IPS DF 4.7 (cell line): Measurements from ENCODE around the gene GPNMB.
"Not testable (repeated sequence)": the region's sequence is repeated elsewhere in the genome, so short reads cannot be mapped to it uniquely, and the experiment has no call there.

Experiments
- DNase-seq: peaks from one replicate; pipeline ENCODE4 v3.0.0-alpha.2; 2013; ENCODE audit warnings: low spot score; ENCODE audit errors: extremely low read depth

Gene GPNMB

DNA sequence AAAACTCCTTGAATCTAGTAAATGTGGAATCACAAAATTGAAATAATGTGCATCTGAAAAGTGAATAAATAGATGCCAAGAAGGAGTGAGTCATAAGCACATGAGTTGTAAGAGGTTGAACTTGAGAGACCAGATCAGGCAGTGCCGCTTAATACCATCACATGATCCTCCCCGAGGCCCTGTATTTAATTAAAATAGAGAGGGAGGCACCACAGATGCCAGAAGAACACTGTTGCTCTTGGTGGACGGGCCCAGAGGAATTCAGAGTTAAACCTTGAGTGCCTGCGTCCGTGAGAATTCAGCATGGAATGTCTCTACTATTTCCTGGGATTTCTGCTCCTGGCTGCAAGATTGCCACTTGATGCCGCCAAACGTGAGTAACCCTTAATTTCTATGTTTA lies at the start of gene GPNMB:
TSS of gene GPNMB (plus strand) at position 221 of the 400 bp plus-strand sequence. CDS start at position 304, 83 bp downstream.
- no peak for DNase-seq

DNA sequence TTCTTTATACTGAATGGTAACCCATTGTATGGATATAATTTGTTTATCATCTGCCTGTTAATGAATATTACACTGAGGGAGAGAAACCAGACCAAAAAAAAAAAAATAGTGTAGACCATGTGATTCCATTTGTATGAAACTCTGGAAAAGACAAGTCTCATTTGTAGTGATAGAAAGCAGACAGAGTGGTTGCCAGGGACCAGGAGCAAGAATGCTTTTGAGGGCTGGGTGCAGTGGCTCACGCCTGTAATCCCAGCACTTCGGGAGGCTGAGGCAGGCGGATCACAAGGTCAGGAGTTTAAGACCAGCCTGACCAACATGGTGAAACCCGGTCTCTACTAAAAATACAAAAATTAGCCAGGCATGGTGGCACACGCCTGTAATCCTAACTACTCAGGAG lies 48.8 kb upstream of the GPNMB start:
- not testable (repeated sequence) for DNase-seq

DNA sequence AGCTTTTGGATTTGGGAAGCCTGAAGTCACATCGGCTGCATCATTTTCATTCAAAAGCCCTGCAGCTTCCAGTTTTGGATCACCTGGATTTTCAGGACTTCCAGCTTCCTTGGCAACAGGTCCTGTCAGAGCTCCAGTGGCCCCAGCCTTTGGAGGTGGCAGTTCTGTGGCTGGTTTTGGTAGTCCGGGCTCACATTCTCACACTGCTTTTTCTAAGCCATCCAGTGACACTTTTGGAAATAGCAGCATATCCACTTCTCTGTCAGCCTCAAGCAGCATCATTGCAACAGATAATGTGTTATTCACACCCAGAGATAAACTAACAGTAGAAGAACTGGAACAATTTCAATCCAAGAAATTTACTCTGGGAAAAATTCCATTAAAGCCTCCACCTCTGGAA lies 46.2 kb upstream of the GPNMB start:
- no peak for DNase-seq

DNA sequence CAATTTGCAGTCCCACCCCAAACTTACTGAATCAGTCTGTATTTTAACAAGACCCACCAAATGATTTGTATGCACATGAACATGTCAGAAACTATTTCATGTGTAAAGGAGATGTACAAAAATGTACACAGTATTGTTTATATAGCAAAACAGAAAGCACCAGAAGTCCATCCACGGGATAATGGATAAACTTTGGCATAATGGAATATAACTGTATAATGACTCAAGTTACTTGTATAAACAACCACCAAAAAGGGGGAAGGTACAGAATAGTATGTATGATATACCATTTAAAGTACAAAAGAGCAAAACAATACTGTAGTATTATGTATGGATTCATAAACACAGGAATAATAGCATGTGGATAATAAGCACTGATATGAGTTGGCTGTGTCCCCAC lies 42.3 kb upstream of the GPNMB start:
- DNase-seq, result no peak

DNA sequence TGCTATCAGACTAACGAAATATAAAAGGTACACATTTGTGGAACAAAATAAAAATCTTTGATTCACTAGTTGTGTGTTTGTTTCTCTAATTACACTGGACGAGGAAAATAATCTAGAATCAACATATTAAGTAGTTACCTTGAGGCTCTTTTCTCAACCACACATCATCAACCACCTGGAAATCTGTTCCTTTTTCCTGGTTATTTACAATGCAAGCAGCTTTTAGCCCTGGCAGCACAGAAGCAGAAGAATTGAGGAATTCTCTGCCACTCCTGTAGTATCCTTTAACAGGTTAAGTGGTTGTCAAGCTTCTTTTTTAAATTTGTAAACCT lies 41.0 kb upstream of the GPNMB start:
- no peak for DNase-seq

DNA sequence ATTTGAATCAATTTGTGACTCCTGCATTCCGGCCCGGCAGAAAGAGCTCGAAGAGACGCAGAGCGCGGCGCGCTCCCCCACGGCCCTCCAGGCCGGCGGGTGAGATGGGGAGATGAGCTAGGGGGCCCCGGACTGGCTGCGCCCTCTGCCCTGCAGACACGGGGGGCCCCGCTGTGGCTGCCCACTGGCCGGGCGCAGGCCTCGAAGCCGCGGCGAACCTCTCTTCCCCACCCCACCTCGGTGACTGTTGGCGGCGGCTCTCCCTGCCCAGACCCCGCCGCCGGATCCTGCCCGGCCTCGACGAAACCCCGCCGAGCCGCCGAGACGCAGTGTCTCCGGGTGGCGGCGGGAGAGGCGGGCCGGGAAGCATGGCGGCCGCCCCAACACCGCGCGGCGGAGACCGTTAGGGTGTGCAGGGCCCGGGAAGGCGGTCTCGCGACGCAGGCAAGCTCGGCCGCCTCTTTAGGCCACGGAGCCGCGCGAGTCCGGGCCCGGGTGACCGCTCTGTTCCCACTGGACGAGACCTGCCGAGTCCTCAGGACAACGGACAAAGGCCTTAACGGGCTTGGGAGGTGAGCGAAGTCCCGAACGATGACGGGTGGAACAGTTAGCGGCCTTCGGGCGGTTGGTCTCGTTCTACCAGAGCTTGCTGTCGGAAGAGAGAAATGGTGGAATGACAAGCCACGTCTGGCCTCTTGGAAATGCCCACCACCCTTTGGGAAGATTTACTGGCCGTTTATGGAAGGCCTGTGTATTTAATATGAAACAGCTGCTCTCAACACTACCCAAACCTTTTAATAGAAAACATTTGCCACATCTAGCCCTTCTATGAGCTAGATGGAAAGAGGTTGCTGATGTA lies 40.4 kb upstream of the GPNMB start:
- no peak for DNase-seq

DNA sequence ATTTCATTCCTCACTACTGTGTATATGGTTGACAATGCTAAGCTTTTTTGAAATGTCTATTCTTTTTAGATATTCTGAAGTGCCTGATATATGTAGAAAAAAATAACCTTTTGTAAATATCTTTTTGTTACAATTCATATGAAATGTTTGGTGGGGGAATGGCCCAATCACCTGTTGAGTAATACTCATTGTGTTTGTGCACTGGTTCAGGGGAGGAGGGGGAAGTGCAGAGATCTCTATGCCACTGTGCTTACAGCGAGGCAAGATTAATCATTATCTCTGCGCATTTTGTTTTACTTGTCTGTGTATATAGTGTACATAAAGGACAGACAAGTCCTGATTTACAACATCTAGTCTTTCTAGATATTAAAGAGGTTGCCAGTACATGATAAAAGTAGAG lies 39.6 kb upstream of the GPNMB start:
- DNase-seq, result no peak

DNA sequence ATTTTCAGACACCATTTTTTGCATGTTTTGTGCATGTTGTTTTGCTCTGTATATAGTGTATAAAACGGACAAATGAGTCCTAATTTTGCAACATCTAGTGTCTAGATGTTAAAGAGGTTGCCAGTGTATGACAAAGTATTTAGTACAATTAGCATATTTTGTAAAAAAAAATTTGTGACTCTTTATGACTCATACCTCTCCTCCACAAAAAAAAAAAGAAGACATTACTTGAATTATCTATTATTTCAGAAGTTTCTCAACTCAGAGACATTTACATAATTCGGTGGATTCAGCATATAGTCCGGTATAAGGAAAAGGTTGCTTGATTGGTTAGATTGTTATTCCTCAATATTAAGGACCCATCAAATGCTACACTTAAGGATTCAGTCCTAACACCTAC lies 38.7 kb upstream of the GPNMB start:
- no peak for DNase-seq

DNA sequence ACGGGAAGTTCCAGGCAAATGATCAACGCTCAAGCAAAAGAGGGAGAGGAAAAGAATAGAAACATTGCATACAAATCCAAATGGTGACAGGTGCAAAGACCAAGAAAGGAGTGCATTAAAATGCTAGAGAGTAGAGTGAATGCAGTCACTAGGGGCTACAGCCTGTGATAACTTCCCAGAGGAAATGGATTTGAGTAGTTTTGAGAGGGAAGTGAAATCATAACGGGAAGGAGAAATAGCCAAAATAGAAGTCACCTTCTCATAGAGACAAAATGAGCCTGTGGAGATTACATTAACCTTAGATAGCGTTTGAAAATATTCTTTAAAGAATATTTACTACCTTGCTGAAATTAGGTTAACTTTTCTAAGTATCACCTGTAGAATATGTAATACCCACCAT lies 38.3 kb upstream of the GPNMB start:
- no peak for DNase-seq

DNA sequence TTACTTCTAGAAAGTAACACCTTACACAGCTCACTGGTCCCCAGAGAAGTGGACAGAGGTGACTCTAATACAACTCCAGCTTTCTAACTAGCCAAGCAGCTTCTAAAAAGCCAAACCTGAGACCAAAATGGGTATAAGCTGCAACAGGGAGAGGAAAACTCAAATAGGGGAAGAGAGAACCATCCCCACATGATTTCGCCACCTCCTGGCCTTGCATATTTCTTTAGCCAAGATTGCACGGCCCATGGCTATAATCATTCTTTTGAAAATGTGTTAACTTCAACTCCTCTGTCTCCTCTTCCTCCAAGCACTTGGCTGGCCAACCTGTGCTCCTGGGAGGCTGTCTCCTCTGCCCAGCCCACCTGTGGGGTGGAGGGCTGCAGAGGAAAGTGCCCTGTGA lies 36.1 kb upstream of the GPNMB start:
- no peak for DNase-seq

DNA sequence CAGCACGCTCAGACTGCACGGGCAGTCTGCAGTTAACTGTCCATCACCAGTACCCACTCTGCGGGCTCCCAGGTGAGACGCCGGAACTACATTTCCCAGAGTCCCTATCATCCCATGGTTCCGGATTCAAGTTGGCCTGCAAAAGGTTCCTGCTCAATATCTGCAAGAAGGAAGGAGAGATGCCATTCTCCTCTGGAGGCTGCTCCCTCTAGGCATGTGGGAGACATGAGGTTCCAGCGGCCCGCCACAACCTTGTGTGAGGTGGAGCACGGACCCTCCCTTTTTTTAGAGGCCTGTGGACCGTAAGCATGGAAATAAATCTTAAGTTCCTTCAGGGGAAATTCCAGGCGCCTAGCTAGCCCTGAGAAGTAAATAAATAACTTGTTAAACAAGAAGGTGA lies 35.0 kb upstream of the GPNMB start:
- DNase-seq, result no peak

DNA sequence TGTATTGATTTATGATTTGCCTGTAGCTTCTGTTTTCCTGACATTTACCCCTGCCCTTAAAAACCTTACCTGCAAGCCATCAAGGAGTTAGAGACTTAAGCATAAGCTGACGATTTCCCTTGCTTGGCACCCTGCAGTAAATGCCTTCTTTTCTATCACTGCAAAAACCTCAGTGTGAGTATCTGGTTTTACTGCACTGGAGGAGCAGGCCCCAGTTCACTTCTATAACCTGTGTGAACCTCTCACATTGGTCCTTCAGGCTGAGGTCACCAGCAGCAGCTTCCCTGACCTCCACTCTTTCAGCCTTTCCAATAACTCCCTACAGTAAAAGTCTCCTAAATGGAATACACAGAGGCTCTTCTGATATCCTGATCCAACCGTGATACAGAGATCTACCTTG lies 34.2 kb upstream of the GPNMB start:
- DNase-seq, result no peak

DNA sequence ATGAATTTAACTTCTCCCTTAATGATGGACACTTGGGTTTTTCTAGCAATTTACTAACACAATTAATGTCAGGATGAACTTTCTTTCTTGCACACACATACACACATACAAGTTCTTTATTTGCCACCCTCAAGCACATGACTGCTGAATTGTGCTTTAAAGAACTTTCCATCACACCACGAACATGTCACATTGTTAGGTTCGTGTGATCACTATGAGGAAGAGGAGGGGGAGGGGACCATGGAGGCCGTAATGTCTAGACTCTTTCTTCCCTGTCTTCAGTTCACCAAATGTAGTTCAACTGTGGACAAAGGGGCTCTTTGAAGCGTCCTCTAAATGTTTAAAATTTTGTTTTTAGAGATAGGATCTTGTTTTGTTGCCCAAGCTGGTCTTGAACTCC lies 33.7 kb upstream of the GPNMB start:
- DNase-seq, result no peak

DNA sequence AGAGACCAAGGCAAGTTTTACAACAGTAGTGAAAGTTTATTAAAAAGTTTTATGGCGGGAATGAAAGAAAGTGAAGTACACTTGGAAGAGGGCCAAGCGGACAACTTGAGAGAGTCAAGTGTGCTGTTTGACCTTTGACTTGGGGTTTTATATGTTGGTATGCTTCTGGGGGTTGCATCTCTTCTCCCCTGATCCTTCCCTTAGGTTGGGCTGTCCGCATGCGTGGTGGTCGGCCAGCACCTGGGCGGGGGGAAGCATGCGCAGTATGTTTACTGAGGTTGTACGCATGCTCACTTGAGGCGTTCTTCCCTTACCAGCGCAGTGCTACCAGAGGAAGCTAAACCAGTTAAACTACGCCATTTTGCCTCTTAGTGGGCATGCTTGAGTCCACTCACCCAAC lies 32.8 kb upstream of the GPNMB start:
- DNase-seq, result no peak

DNA sequence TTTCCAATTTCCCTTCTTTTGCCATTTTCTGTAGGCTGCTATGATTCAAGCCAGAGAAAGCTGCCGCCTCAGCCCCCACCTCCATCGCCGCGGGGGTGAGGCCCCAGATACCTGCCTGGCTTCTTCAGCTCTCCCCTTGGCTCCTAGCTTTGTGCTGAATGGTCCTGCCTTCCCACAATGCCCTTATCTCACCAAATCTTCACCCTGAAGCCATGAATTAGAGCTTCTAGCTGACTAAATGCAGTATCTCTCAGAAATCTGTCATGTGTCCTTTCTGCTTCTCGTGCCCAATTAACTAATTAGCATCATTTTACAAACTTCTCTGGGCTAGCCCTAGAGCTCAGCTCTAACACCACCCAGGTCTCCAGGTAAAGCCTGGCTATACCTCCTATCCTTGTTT lies 32.2 kb upstream of the GPNMB start:
- DNase-seq, result no peak

DNA sequence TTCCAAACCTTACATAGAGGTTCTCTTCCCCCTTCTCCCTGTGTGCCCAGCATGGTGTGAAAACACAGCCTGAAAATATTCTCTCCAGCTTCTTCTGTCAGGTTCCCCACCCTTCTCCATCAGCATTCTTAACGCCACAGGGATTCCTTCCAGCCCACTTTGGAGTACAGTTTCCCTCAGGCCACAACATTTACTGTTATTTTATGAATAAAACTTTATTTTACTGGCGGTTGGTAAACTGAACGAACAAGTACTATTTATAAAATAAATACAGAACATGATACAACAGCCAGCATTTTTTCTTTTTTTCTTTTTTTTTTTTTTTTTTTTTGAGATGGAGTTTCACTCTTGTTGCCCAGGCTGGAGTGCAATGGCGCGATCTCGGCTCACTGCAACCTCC lies 31.6 kb upstream of the GPNMB start:
- no peak for DNase-seq

DNA sequence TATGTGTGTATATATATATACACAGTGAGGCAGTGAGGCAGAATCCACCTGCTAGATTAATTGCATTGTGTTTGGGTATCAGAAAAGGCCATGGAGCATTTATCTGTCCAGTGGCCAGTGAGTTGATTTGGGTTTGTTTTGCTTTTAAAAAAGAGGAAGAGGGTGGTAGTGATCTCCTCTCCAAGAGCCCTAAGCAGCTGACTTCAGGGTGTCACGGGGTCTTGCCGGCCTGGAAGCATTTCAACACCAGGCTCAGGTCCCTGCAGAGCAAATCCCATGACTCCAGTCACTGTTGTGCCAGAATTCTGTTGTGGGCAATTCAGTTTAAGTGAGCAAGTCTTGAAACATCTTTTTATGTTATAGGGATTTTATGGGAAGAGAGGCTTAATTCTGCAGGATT lies 30.6 kb upstream of the GPNMB start:
- no peak for DNase-seq

DNA sequence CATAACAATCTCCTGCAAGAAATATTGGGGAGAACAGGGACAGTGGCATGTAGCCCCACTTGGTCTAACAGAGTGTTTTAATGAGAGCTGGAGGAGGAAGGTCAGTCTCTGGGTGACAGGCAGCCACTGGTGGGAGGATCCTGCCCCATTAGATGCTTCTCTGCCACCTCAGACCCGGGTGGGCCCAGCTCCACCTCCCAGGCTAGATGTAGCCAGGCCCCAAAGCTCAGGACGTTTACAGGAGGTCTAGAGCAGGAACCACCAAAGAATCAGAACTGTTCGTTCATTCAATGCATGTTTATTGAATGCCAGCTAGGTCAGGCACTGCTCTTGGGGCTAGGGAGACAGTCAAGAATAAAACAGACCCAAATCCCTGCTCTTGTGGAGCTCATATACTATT lies 28.4 kb upstream of the GPNMB start:
- DNase-seq, result no peak

DNA sequence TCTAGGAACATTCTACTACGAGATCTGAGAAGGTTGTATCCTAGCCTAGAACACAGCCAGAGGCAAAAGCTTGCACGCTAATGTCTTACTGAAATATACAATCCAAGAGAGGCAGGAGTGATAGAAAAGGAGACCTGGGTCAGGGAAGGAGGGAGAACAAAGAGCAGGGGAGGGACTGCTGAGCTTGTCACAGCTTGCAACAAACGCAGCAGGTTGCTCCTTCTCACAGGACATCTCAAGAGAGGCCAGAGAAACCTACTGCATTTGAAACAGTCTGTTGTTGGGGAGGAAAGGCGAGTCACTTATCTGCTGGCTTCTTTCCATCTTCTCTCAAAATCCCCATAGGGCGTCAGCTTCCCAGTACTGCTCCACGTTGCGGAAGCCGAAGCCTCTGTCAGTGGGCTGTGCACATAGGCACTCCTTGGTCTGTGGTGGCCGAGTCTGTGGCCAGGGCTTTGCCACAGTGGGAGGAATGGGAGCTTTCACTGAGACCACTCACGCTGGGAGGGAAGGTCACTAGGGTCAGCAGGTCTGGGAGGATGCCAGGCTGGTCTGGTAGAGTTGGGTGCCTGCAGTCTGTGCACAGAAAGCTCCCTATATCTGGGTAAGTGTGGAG lies 25.8 kb upstream of the GPNMB start:
- no peak for DNase-seq

DNA sequence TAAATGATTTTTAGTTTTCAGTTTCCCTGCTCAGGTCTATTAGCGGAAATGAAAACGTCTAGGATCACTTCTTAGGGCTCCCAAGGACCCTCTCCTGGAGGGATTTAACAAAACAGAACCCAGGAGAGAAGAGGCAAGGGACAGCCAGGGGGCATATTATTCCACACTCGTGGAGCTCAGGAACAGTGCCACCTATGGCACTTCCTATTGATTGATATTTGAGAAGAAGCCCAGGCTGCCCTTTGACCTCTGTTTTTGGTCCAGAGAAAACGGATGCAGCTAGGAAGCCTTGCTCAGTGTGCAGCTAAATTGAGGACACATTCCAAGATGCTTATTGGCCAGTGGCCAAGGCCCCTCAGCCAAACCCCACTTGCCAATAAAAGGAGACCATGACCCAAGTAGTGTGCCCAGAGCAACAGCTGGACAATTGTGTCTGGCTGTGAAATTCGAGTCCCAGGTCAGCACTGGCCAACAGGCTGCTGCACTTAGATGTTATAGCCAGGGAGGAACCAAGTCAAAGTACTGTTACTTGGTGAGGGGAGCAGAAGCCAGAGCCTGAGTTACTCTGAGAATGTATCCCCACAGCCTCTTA lies 24.0 kb upstream of the GPNMB start:
- no peak for DNase-seq

DNA sequence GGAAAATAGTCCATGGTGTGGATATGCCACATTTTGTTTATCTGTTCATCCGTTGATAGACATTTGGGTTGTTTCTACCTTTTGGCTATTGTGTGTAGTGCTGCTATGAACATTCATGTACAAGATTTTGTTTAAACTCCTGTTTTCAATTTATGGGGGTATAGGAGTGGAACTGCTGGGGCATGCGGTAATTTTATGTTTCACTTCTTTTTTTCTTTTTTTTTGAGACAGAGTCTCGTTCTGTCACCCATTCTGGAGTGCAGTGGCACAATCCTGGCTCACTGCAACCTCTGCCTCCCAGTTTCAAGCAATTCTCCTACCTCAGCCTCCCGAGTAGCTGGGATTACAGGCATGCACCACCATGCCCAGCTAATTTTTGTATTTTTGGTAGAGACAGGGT lies 22.2 kb upstream of the GPNMB start:
- not testable (repeated sequence) for DNase-seq

DNA sequence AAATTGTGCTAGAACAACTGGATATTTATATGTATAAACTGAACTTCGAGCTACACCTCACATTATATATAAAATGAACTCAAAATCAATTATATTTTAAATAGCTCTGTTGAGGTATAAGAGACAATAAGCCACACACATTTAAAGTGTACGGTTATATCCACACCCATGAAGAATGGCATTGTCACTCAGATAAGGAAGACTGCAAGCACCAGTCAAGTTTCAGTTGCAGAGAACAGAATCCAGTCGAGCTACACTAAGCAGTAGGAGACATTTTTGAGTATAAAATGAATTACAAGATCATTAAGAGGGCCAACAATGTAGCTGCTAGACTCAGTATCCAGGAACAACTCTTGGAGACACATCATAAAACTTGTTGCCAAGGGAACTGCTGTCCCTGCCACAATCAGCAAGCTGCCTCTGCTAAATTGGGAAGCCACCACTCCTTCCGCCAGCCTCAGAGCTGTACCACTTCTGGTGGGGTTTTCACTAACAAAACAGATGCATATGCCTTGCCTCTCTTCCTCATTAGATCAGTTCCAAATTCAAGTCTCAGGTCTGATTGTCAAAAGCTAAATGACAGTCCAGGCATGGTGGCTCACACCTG lies 19.6 kb upstream of the GPNMB start:
- no peak for DNase-seq

DNA sequence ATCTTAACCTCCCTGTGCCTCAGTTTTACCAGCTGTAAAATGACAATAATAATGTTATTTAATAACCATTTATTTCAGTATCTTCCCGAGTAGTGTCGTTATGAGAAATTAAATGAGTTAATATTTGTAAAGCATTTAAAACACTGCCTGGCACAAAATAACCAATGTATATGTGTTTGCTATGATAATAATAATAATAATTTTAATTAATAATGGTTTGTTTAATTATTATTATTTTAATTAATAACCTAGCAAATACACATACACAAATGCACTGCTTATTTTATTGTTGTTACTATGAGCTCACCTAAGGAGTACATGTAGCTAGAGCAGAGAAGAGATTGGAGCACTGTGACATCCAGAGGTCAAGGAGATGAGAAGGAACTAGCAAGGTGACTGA lies 18.2 kb upstream of the GPNMB start:
- no peak for DNase-seq
